ENCODE data around the gene SPACA6. TPM values are rescaled to one million over a fixed set of nuclear protein-coding genes. Genes with fewer than 3 reads are reported as not detected.
A peak's percentile ranks its signal among the peaks of the same experiment; 100 is the strongest.
"Not testable (repeated sequence)": the region's sequence is repeated elsewhere in the genome, so short reads cannot be mapped to it uniquely, and the experiment has no call there.

Gene SPACA6
- total RNA-seq, result 10 to 100 TPM; 22.7 to 22.9 TPM
- long read RNA-seq, donor 1, partial matches to known transcripts, result 2 of 4 reads
- long read RNA-seq, donor 1, other reads (novel, unspliced or antisense), result 1 of 4 reads
- long read RNA-seq, donor 2, partial matches to known transcripts, result 4 of 6 reads
- long read RNA-seq, donor 2, other reads (novel, unspliced or antisense), result 1 of 6 reads

GRCh38 chr19:51693260-51693659 lies at the start of gene SPACA6:
TSS of gene SPACA6 (plus strand) at chr19:51693330. CDS start at chr19:51693527, 197 bp downstream.
- intact Hi-C loops (cut with DNase I), result no loop called here
- DNase-seq (ENCODE audit: low spot score), result no peak

- intact Hi-C loops (cut with DNase I), result no loop called here
- DNase-seq (ENCODE audit: low spot score), result no peak
Observed at GRCh38 chr19:51644636-51645271, 48.4 kb upstream of the SPACA6 start.

- DNase-seq (ENCODE audit: low spot score); intact Hi-C loops (cut with DNase I): not testable (repeated sequence)
Observed at GRCh38 chr19:51646730-51647129, 46.4 kb upstream of the SPACA6 start, which contains the start of gene SIGLEC14. TSS of gene SIGLEC14 (minus strand) at chr19:51646825. CDS start at chr19:51646759, 66 bp downstream.

GRCh38 chr19:51647318-51647717 lies 45.8 kb upstream of the SPACA6 start:
- intact Hi-C loops (cut with DNase I), result no loop called here
- no peak for DNase-seq (ENCODE audit: low spot score)

- intact Hi-C loops (cut with DNase I), result loop anchor here in 1 of 2 donors (10.0 kb wide), 1 partner anchor 187 kb away; no protein-coding TSS in a partner anchor
- DNase-seq (ENCODE audit: low spot score), result no peak
Observed at GRCh38 chr19:51651216-51651846, 41.8 kb upstream of the SPACA6 start.

GRCh38 chr19:51652266-51652665 lies 40.9 kb upstream of the SPACA6 start:
- DNase-seq (ENCODE audit: low spot score), result no peak
- intact Hi-C loops (cut with DNase I), result loop anchor here in 1 of 2 donors (10.0 kb wide), 1 partner anchor 187 kb away; no protein-coding TSS in a partner anchor

- no peak for DNase-seq (ENCODE audit: low spot score)
- intact Hi-C loops (cut with DNase I), result loop anchor here in 1 of 2 donors (10.0 kb wide), 1 partner anchor 188 kb away; no protein-coding TSS in a partner anchor
Observed at GRCh38 chr19:51653162-51653561, 40.0 kb upstream of the SPACA6 start.

GRCh38 chr19:51654783-51655182 lies 38.3 kb upstream of the SPACA6 start:
- intact Hi-C loops (cut with DNase I), result loop anchor here (2.0 to 10.0 kb wide), 3 partner anchors 42 to 190 kb away; no protein-coding TSS in a partner anchor
- DNase-seq (ENCODE audit: low spot score), result no peak

- intact Hi-C loops (cut with DNase I), result no loop called here
- peak; percentile 87 for DNase-seq (ENCODE audit: low spot score)
Observed at GRCh38 chr19:51660975-51661600, 32.0 kb upstream of the SPACA6 start.

GRCh38 chr19:51663650-51664049 lies 29.5 kb upstream of the SPACA6 start:
- intact Hi-C loops (cut with DNase I), result no loop called here
- DNase-seq (ENCODE audit: low spot score), result no peak

GRCh38 chr19:51664131-51664530 lies 29.0 kb upstream of the SPACA6 start:
- intact Hi-C loops (cut with DNase I), result no loop called here
- no peak for DNase-seq (ENCODE audit: low spot score)

- intact Hi-C loops (cut with DNase I), result no loop called here
Observed at GRCh38 chr19:51664997-51665396, 28.1 kb upstream of the SPACA6 start.

GRCh38 chr19:51668216-51668615 lies 24.9 kb upstream of the SPACA6 start:
- no peak for DNase-seq (ENCODE audit: low spot score)
- intact Hi-C loops (cut with DNase I), result no loop called here

More at GRCh38 chr19:51664997-51665396, 28.1 kb upstream of the SPACA6 start:
- no peak for DNase-seq (ENCODE audit: low spot score)

GRCh38 chr19:51675911-51676565 lies 17.1 kb upstream of the SPACA6 start:
- DNase-seq (ENCODE audit: low spot score); intact Hi-C loops (cut with DNase I): not testable (repeated sequence)

GRCh38 chr19:51676566-51677083 lies 16.5 kb upstream of the SPACA6 start:
- intact Hi-C loops (cut with DNase I), result no loop called here
- DNase-seq (ENCODE audit: low spot score), result no peak

GRCh38 chr19:51680474-51680873 lies 12.7 kb upstream of the SPACA6 start:
- intact Hi-C loops (cut with DNase I), result no loop called here

GRCh38 chr19:51681286-51681941 lies 11.7 kb upstream of the SPACA6 start:
- intact Hi-C loops (cut with DNase I), result no loop called here
- DNase-seq (ENCODE audit: low spot score), result no peak

More at GRCh38 chr19:51680474-51680873, 12.7 kb upstream of the SPACA6 start:
- DNase-seq (ENCODE audit: low spot score), result no peak

- intact Hi-C loops (cut with DNase I), result no loop called here
- no peak for DNase-seq (ENCODE audit: low spot score)
Observed at GRCh38 chr19:51686171-51686570, 7.0 kb upstream of the SPACA6 start.
